MG63 (cell line): ENCODE results near the gene AFAP1. TPM values are rescaled to one million over a fixed set of nuclear protein-coding genes. Genes with fewer than 3 reads are reported as not detected.
A peak's percentile ranks its signal among the peaks of the same experiment; 100 is the strongest.

ENCODE experiments used
- DNase-seq: peaks from one replicate; pipeline ENCODE4 v3.0.0-alpha.2; 2020
- H3K27me3 ChIP-seq: fragments of 250-450 bp; sonication (Bioruptor Pico); 2 replicates; pipeline ENCODE4 v1.5.1; 2020; ENCODE audit warnings: mild to moderate bottlenecking, moderate library complexity
- H3K36me3 ChIP-seq: fragments of 250-450 bp; sonication (Bioruptor Pico); 2 replicates; pipeline ENCODE4 v1.5.1; 2020; ENCODE audit warnings: mild to moderate bottlenecking, moderate library complexity
- H3K4me3 ChIP-seq: fragments of 250-450 bp; sonication (Bioruptor Pico); 2 replicates; pipeline ENCODE4 v1.5.1; 2020; ENCODE audit warnings: mild to moderate bottlenecking, moderate library complexity
- H3K9me3 ChIP-seq: fragments of 250-450 bp; sonication (Bioruptor Pico); 2 replicates; pipeline ENCODE4 v1.5.1; 2020; ENCODE audit warnings: mild to moderate bottlenecking, moderate library complexity
- total RNA-seq: library from RNA; depleted of rRNA; stranded (reverse); fragments of >200 nt; shearing (Covaris generic); gene quantifications from 2 replicates; pipeline ENCODE4 v1.2.3, GENCODE V29; 2014; ENCODE audit warnings: low replicate concordance

Gene AFAP1
- total RNA-seq, 1 experiment from 2014 or later: 30.0 TPM

DNA sequence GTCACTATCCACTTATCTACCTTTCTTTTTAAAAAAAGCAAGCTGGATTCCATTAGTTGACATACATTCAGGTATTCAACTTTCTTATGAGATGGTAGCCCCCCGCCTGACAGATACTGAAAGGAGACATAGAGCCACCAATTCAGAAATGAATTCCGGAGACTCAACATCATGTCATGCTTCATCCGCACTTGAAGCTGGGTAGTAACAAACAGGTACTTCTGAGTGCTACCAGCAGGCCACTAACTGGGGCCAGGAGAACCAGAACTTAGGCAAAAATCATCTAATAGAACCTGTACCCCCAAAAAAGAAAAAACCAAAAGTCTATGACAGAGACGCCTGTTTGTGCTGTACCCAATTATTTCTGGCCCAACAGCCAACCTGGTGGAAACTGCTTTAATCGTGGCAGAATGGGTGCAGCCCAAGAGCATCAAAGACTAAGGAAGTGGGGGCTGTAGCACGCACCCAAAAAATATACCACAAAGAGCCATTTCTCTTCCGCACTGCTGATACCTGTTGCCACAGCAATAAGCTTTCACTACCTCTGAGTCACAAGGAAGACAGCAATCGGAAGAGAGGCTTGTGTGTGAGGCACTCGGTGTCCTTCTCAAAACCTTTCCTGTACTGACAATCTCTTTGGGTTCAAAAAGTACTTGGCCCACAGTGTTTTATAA lies 84.8 kb downstream of the AFAP1 start:
- no peaks in the 10 kb centered on the region for H3K27me3 ChIP-seq
- H3K4me3 ChIP-seq: no peak overlapping the region
- H3K36me3 ChIP-seq: peaks cover 24% of the 10 kb centered on the region
- no peaks in the 10 kb centered on the region for H3K9me3 ChIP-seq
- no peak for DNase-seq

- H3K36me3 ChIP-seq: peaks cover 18% of the 10 kb centered on the region
- no peak for DNase-seq
Measured at GRCh38 chr4:7854216-7854615, 85.4 kb downstream of the AFAP1 start.

DNA sequence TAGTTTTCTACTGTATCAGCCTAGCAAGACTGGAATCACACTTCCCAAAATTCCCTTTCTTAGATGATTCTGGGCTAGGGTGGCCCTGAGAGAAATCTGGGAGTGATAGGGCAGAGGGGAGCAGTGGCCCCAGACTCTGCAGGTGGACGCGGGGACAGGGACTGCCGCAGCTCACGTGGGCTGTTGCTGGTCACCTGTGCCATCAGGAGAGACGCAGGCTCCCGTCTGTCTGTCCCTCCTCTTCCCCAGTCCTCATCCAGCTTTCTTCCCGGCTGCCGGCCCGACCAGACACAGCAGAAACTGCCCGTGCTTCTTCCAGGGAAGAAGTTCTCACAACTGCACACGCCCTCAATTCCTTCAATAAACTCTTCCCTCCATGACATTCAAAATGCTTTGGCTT lies 86.4 kb downstream of the AFAP1 start:
- peaks cover 17% of the 10 kb centered on the region for H3K36me3 ChIP-seq
- no peak for DNase-seq

More at GRCh38 chr4:7854216-7854615, 85.4 kb downstream of the AFAP1 start:
- H3K4me3 ChIP-seq: no peak overlapping the region
- H3K27me3 ChIP-seq: no peaks in the 10 kb centered on the region
- H3K9me3 ChIP-seq: no peaks in the 10 kb centered on the region

DNA sequence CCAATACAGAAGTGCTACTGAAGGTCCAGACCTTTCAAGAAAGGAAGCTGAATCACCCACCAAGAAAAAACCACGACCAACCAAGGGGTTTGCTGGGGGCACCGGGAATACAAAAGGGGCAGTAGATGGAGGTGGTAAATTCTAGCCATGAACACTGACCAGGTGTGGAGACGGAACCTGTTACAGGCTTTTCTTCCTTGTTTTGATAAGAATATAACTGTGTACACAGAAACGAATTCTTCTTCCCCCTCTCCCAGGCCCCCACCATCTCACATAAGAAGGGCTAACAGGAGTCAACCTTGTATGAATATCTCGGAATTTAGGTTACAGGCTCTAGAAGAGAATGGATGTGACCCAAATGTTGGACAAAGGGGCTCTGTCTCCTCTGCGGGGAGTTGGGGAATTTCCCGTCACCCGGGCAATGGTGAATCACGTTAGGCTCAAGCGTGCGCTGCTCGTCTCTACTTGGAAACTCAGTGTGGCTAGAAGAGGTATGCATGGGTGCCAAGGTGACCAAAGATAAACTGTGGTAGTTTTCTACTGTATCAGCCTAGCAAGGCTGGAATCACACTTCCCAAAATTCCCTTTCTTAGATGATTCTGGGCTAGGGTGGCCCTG lies 87.0 kb downstream of the AFAP1 start:
- no peaks in the 10 kb centered on the region for H3K27me3 ChIP-seq
- H3K4me3 ChIP-seq: no peak overlapping the region
- no peaks in the 10 kb centered on the region for H3K9me3 ChIP-seq
- H3K36me3 ChIP-seq: peaks cover 17% of the 10 kb centered on the region
- DNase-seq: no peak

More for the DNA sequence above, 86.4 kb downstream of the AFAP1 start:
- Histone ChIP-seq H3K27me3 (no peaks in the 10 kb centered on the region), H3K4me3 (no peak overlapping the region), H3K9me3 (no peaks in the 10 kb centered on the region)

- no peak for DNase-seq
- no peaks in the 10 kb centered on the region for H3K27me3 ChIP-seq
- peaks cover 21% of the 10 kb centered on the region for H3K36me3 ChIP-seq
- no peaks in the 10 kb centered on the region for H3K9me3 ChIP-seq
- no peak overlapping the region for H3K4me3 ChIP-seq
Measured at GRCh38 chr4:7850489-7850888, 89.2 kb downstream of the AFAP1 start.

DNA sequence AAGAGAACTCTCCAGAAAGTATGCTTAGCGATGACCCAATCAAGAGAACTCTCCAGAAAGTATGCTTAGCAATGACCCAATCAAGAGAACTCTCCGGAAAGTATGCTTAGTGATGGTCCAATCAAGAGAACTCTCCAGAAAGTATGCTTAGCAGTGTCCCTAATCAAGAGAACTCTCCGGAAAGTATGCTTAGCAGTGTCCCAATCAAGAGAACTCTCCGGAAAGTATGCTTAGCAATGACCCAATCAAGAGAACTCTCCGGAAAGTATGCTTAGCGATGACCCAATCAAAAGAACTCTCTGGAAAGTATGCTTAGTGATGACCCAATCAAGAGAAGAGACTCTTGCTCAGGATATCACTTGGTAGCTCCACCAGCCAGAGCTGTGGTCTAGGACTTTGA lies 92.5 kb downstream of the AFAP1 start:
- Histone ChIP-seq H3K36me3 (peaks cover 26% of the 10 kb centered on the region), H3K4me3 (no peak overlapping the region), H3K9me3 (no peaks in the 10 kb centered on the region), H3K27me3 (no peaks in the 10 kb centered on the region)
- no peak for DNase-seq

- H3K4me3 ChIP-seq: no peak overlapping the region
- no peaks in the 10 kb centered on the region for H3K27me3 ChIP-seq
- peaks cover 29% of the 10 kb centered on the region for H3K36me3 ChIP-seq
- H3K9me3 ChIP-seq: no peaks in the 10 kb centered on the region
- no peak for DNase-seq
Measured at GRCh38 chr4:7845493-7846128, 94.0 kb downstream of the AFAP1 start.

DNA sequence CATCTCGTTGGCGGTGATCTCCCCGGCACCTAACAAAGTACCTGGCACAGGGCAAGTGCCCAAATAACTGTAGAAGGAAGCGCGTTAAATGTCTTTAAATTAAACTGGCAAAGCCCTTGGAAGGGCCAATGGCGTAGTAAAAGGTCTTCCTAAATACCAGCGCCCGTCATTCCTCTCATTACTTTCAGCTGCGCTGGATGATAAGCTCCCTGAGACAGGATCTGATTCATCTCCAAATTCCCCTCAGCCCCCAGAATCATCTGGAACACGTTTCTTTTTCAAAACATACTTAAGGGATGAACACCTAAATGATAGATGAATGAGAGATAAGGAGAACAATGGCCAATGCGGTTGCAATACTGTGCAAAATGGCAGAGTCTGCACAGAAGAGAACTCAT lies 95.1 kb downstream of the AFAP1 start:
- no peak for DNase-seq
- Histone ChIP-seq H3K36me3 (peaks cover 36% of the 10 kb centered on the region), H3K4me3 (no peak overlapping the region), H3K9me3 (no peaks in the 10 kb centered on the region), H3K27me3 (no peaks in the 10 kb centered on the region)

DNA sequence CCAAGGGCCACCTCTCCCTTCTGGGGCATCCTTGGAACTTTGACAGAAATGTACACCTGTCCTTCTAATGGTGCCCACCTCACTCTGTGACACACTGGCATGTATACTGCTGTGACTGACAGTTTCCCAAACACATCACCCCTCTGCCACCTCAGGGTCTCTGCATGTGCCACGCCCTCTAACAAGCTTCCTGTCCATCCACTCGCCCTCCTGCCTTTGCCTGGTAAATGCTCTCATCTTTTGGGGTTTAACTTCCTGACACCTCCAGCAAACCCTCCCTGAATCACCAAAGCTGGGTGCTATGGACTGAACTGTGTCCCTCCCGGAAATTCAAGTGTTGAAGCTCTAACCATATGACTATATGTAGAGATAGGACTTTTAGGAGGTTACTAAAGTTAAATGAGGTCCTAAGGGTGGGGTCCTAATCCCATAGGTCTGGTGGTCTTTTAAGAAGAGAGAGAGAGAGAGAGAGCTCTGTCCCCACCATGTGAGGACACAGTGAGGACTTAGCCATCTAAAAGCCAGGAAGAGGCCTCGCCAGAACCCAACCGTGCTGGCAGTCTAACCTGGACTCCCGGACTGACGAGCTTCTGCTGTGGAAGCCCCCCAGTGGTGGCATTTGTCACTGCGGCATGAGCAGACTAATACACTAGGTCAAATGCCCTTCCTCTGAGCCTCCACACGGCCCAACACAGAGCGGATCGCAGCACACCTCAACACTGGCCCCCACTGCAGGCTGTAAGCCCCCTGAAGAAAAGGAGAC lies 95.6 kb downstream of the AFAP1 start:
- Histone ChIP-seq H3K36me3 (peaks cover 38% of the 10 kb centered on the region), H3K27me3 (no peaks in the 10 kb centered on the region), H3K9me3 (no peaks in the 10 kb centered on the region), H3K4me3 (no peak overlapping the region)
- peak; percentile 79 for DNase-seq

GRCh38 chr4:7842384-7843279 lies 97.0 kb downstream of the AFAP1 start:
- Histone ChIP-seq H3K4me3 (peak overlapping the region; percentile 15; the same call in 1 of the 2 replicates), H3K9me3 (no peaks in the 10 kb centered on the region), H3K27me3 (no peaks in the 10 kb centered on the region), H3K36me3 (peaks cover 49% of the 10 kb centered on the region)
- DNase-seq: peak; percentile 81

- peaks cover 57% of the 10 kb centered on the region for H3K36me3 ChIP-seq
- DNase-seq: no peak
- no peaks in the 10 kb centered on the region for H3K9me3 ChIP-seq
- no peak overlapping the region for H3K4me3 ChIP-seq
- H3K27me3 ChIP-seq: no peaks in the 10 kb centered on the region
Measured at GRCh38 chr4:7841894-7842293, 97.8 kb downstream of the AFAP1 start.

GRCh38 chr4:7841071-7841470 lies 98.6 kb downstream of the AFAP1 start:
- no peak for DNase-seq
- H3K4me3 ChIP-seq: no peak overlapping the region
- H3K36me3 ChIP-seq: peaks cover 64% of the 10 kb centered on the region
- no peaks in the 10 kb centered on the region for H3K27me3 ChIP-seq
- H3K9me3 ChIP-seq: no peaks in the 10 kb centered on the region

GRCh38 chr4:7839856-7840255 lies 99.8 kb downstream of the AFAP1 start:
- H3K27me3 ChIP-seq: no peaks in the 10 kb centered on the region
- no peak overlapping the region for H3K4me3 ChIP-seq
- H3K9me3 ChIP-seq: no peaks in the 10 kb centered on the region
- no peak for DNase-seq
- H3K36me3 ChIP-seq: peaks cover 63% of the 10 kb centered on the region

DNA sequence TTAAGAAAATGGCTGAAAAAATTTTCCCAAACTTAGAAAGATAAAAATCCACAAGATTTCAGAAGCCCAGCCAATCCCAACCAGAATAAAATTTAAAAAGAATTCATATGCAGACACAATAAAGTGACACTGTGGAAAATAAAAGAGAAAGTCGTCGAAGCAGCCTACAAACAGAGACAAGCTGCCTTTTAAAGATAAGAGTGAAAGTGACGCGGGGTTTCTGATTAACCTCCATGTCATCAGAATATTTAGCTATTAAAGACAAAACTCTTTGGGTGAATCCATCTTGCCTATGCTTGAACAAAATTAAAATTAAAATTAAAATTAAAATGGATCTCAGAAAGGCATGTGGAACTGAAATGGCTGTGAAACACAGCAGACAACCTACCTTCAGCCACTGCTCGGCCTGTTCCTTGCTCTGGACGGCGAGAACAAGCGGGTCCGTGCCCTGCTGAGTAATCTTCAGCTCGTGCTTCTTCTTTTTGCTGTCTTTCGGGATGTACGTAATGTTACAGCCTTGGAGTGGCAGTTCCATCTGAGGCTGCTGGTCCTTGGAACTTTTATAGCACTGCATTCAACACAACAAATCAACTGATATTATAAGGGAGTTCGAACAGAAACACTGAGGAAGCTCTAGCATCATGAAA lies 101.4 kb downstream of the AFAP1 start:
- no peak for DNase-seq
- no peaks in the 10 kb centered on the region for H3K9me3 ChIP-seq
- no peaks in the 10 kb centered on the region for H3K27me3 ChIP-seq
- H3K4me3 ChIP-seq: no peak overlapping the region
- peaks cover 58% of the 10 kb centered on the region for H3K36me3 ChIP-seq

GRCh38 chr4:7837597-7838135 lies 102.0 kb downstream of the AFAP1 start:
- no peaks in the 10 kb centered on the region for H3K9me3 ChIP-seq
- no peak for DNase-seq
- H3K27me3 ChIP-seq: no peaks in the 10 kb centered on the region
- H3K4me3 ChIP-seq: no peak overlapping the region
- H3K36me3 ChIP-seq: peaks cover 56% of the 10 kb centered on the region
